H1 (cell line): ENCODE results near the gene BIRC7. TPM values are rescaled to one million over a fixed set of nuclear protein-coding genes. Genes with fewer than 3 reads are reported as not detected.

Source experiments
- CTCF ChIA-PET: fragments of 300-600 bp; sonication (Branson Sonifier 250); formaldehyde crosslinking; loops from one replicate; lab custom pipeline; 2021; ENCODE audit not compliant: partially characterized antibody; lab: Charles Lee
- POLR2A ChIA-PET: fragments of 300-600 bp; sonication (Branson Sonifier 250); formaldehyde crosslinking; loops from one replicate; lab custom pipeline; 2021; ENCODE audit warnings: inconsistent platforms; ENCODE audit not compliant: partially characterized antibody; lab: Charles Lee
- DNase-seq, 2 experiments: peaks; one replicate each; pipeline versions ENCODE4 v3.0.0 to v3.0.0-alpha.2; 2010 to 2022; ENCODE audit warnings: low spot score in 2 of 2, low read depth in 1 of 2, mixed read lengths in 1 of 2
- FAIRE-seq: peaks from 2 replicates; lab custom pipeline; 2011; peaks lifted over from hg19 to GRCh38; lab: Jason Lieb, UNC
- H2AFZ ChIP-seq: 2 replicates; pipeline ENCODE4 v1.8.1; 2012; ENCODE audit warnings: low read length, inconsistent platforms
- H2AK5ac ChIP-seq: 2 replicates; pipeline ENCODE4 v1.6.1; 2013; ENCODE audit warnings: low read depth, low read length
- H2BK120ac ChIP-seq: replicated peaks from 2 replicates; pipeline ENCODE3; 2013; ENCODE audit warnings: low read depth, low read length, inconsistent platforms
- H2BK12ac ChIP-seq: 2 replicates; pipeline ENCODE4 v1.6.1; 2013; ENCODE audit warnings: low read depth, low read length
- H2BK15ac ChIP-seq: 2 replicates; pipeline ENCODE4 v1.6.1; 2013; ENCODE audit warnings: low read length
- H2BK20ac ChIP-seq: 2 replicates; pipeline ENCODE4 v1.6.1; 2013; ENCODE audit warnings: low read length
- H2BK5ac ChIP-seq: 2 replicates; pipeline ENCODE4 v1.6.1; 2013; ENCODE audit warnings: low read depth, low read length
- H3K14ac ChIP-seq: 2 replicates; pipeline ENCODE4 v1.6.1; 2013; ENCODE audit warnings: inconsistent platforms; ENCODE audit not compliant: insufficient read length
- H3K18ac ChIP-seq: 2 replicates; pipeline ENCODE4 v1.6.1; 2013; ENCODE audit warnings: low read length; ENCODE audit errors: extremely low read depth
- H3K23ac ChIP-seq: 2 replicates; pipeline ENCODE4 v1.6.1; 2013; ENCODE audit warnings: inconsistent platforms; ENCODE audit not compliant: insufficient read length
- H3K23me2 ChIP-seq: 2 replicates; pipeline ENCODE4 v1.6.1; 2013; ENCODE audit warnings: low read depth, low read length
- H3K27ac ChIP-seq: 2 replicates; pipeline ENCODE4 v1.6.1; 2011; ENCODE audit warnings: low read depth, low read length, inconsistent platforms
- H3K27me3 ChIP-seq, 4 experiments: replicated peaks in 1 of 4; 1 replicate in 1 of 4; 2 replicates in 3 of 4; pipeline versions ENCODE4 v1.6.1 to v1.8.1; 2011 to 2013; ENCODE audit warnings: low read length in 3 of 4, mild to moderate bottlenecking in 3 of 4, inconsistent platforms in 2 of 4, mixed read lengths in 2 of 4, moderate library complexity in 1 of 4; ENCODE audit not compliant: control insufficient read depth in 3 of 4, insufficient read depth in 3 of 4; ENCODE audit errors: extremely low read depth in 1 of 4
- H3K36me3 ChIP-seq, 4 experiments: 2 replicates each; pipeline versions ENCODE4 v1.6.1 to v1.8.1; 2011 to 2013; ENCODE audit warnings: mild to moderate bottlenecking in 4 of 4, low read length in 3 of 4, moderate library complexity in 2 of 4, control low read depth in 1 of 4, inconsistent platforms in 1 of 4; ENCODE audit not compliant: insufficient read depth in 4 of 4, control insufficient read depth in 2 of 4
- H3K4ac ChIP-seq: replicated peaks from 2 replicates; pipeline ENCODE3; 2013; ENCODE audit warnings: low read length, low read depth, mixed read lengths, inconsistent platforms; ENCODE audit not compliant: insufficient read length
- H3K4me1 ChIP-seq, 4 experiments: replicated peaks in 1 of 4; 1 replicate in 1 of 4; 2 replicates in 3 of 4; pipeline versions ENCODE4 v1.6.1 to v1.8.1; 2011 to 2013; ENCODE audit warnings: low read length in 3 of 4, inconsistent platforms in 2 of 4, mixed read lengths in 1 of 4; ENCODE audit not compliant: insufficient read depth in 4 of 4, control insufficient read depth in 3 of 4
- H3K4me2 ChIP-seq, 2 experiments: 2 replicates each; pipeline versions ENCODE4 v1.6.1 to v1.8.1; 2011 to 2013; ENCODE audit warnings: low read depth in 2 of 2, low read length in 2 of 2, control low read depth in 1 of 2, inconsistent platforms in 1 of 2, mild to moderate bottlenecking in 1 of 2; ENCODE audit not compliant: insufficient read depth in 1 of 2
- H3K4me3 ChIP-seq, 4 experiments: fragments of 200-600, 300-600 bp in 1 of 4; sonication (generic), shearing (Covaris generic), sonication (Bioruptor Twin) in 1 of 4; 2 replicates each; pipeline versions ENCODE4 v1.5.1 to v1.8.1; 2011 to 2016; ENCODE audit warnings: low read length in 4 of 4, low read depth in 3 of 4, control low read depth in 2 of 4, inconsistent platforms in 2 of 4, mild to moderate bottlenecking in 2 of 4, mixed read lengths in 1 of 4, moderate library complexity in 1 of 4; ENCODE audit not compliant: insufficient read depth in 2 of 4; ENCODE audit errors: extremely low read depth in 1 of 4
- H3K56ac ChIP-seq: replicated peaks from 2 replicates; pipeline ENCODE3; 2013; ENCODE audit warnings: low read depth, mild to moderate bottlenecking, mixed read lengths, low read length, inconsistent platforms; ENCODE audit not compliant: insufficient read length
- H3K79me1 ChIP-seq: 2 replicates; pipeline ENCODE4 v1.6.1; 2013; ENCODE audit warnings: low read depth, low read length, control low read depth
- H3K79me2 ChIP-seq, 2 experiments: 2 replicates each; pipeline versions ENCODE4 v1.6.1 to v1.8.1; 2012 to 2013; ENCODE audit warnings: low read length in 2 of 2, mild to moderate bottlenecking in 2 of 2, inconsistent platforms in 1 of 2; ENCODE audit not compliant: insufficient read depth in 2 of 2, control insufficient read depth in 1 of 2
- H3K9ac ChIP-seq, 4 experiments: replicated peaks in 1 of 4; 1 replicate in 1 of 4; 2 replicates in 3 of 4; pipeline versions ENCODE4 v1.6.1 to v1.8.1; 2011 to 2013; ENCODE audit warnings: low read depth in 3 of 4, low read length in 3 of 4, control low read depth in 2 of 4, mild to moderate bottlenecking in 2 of 4, moderate library complexity in 2 of 4, inconsistent platforms in 1 of 4; ENCODE audit errors: extremely low read depth in 1 of 4
- H3K9me3 ChIP-seq, 2 experiments: 2 replicates each; pipeline versions ENCODE4 v1.6.1 to v1.8.1; 2012 to 2013; ENCODE audit warnings: mild to moderate bottlenecking in 2 of 2, moderate library complexity in 2 of 2, control low read depth in 1 of 2, inconsistent platforms in 1 of 2, low read depth in 1 of 2, low read length in 1 of 2, mixed read lengths in 1 of 2; ENCODE audit not compliant: insufficient read depth in 2 of 2
- H4K20me1 ChIP-seq, 2 experiments: replicated peaks in 1 of 2; 2 replicates each; pipeline versions ENCODE3 to v1.8.1; 2011 to 2013; ENCODE audit warnings: inconsistent platforms in 2 of 2, low read length in 2 of 2, mild to moderate bottlenecking in 1 of 2; ENCODE audit not compliant: insufficient read depth in 2 of 2, control insufficient read depth in 1 of 2
- H4K5ac ChIP-seq: 2 replicates; pipeline ENCODE4 v1.6.1; 2013; ENCODE audit warnings: low read length, low read depth, mixed read lengths, inconsistent platforms; ENCODE audit not compliant: insufficient read length
- H4K8ac ChIP-seq: 2 replicates; pipeline ENCODE4 v1.8.0; 2013; ENCODE audit warnings: mild to moderate bottlenecking, moderate library complexity, low read length, inconsistent platforms; ENCODE audit not compliant: insufficient read depth; ENCODE audit errors: extremely low read depth
- H4K91ac ChIP-seq: replicated peaks from 2 replicates; pipeline ENCODE3; 2013; ENCODE audit warnings: low read length, mixed read lengths, inconsistent platforms; ENCODE audit not compliant: insufficient read length
- CTBP2 ChIP-seq: IDR thresholded peaks from 2 replicates; pipeline ENCODE4 v1.7.0; 2011; ENCODE audit warnings: borderline replicate concordance, mild to moderate bottlenecking, moderate library complexity, mixed read lengths, low read length; ENCODE audit not compliant: insufficient read depth, insufficient read length
- CTCF ChIP-seq, 3 experiments: IDR thresholded peaks; 1 replicate in 2 of 3; 2 replicates in 1 of 3; pipeline versions ENCODE4 v1.5.1 to v1.6.1; 2011; ENCODE audit warnings: low read length in 3 of 3, mild to moderate bottlenecking in 3 of 3, inconsistent platforms in 2 of 3, low read depth in 1 of 3, moderate library complexity in 1 of 3; ENCODE audit not compliant: insufficient read depth in 1 of 3; ENCODE audit errors: control extremely low read depth in 1 of 3
- KDM5A ChIP-seq: fragments of 200-600 bp; IDR thresholded peaks from 2 replicates; pipeline ENCODE4 v1.7.1; 2012; ENCODE audit warnings: mild to moderate bottlenecking, low read length, inconsistent platforms, mixed read lengths
- RNF2 ChIP-seq: fragments of 200-900, 300-1000 bp; sonication (generic); IDR thresholded peaks from 2 replicates; pipeline ENCODE4 v1.7.1; 2016; ENCODE audit warnings: borderline replicate concordance, low read depth, mild to moderate bottlenecking, antibody characterized with exemption, low read length; ENCODE audit not compliant: poor library complexity, severe bottlenecking; ENCODE audit errors: missing control alignments
- WGBS, 2 experiments: shearing (Covaris generic) in 1 of 2; methylation state at CpG; one replicate each; pipeline versions ENCODE4 v1.1.6 to v1.1.7; 2013 to 2015; ENCODE audit warnings: low lambda C conversion rate in 2 of 2, mixed read lengths in 2 of 2, inconsistent platforms in 1 of 2, low coverage in 1 of 2, missing lambda C conversion rate in 1 of 2; ENCODE audit not compliant: insufficient replicate concordance in 2 of 2, insufficient coverage in 1 of 2, insufficient read length in 1 of 2; ENCODE audit errors: extremely low coverage in 1 of 2, missing lambda C conversion rate in 1 of 2; 5-methylcytosine and 5-hydroxymethylcytosine counted together
- polyA plus RNA-seq, 7 experiments: library from polyadenylated mRNA; depleted of rRNA in 3 of 7; stranded (reverse) in 5 of 7; unstranded in 2 of 7; fragments of >200 nt in 5 of 7; fragments of 200-250 nt in 2 of 7; gene quantifications; 1 replicate in 5 of 7; 2 replicates in 1 of 7; 4 replicates in 1 of 7; pipeline versions ENCODE4 v1.2.1 to v1.2.3, GENCODE V29; 2011 to 2013; ENCODE audit warnings: missing spikeins in 2 of 7, mixed read lengths in 2 of 7
- total RNA-seq: library from RNA; stranded (reverse); fragmentation: NEBNext Ultra II Directional; extraction: Animal tissue kit (Norgen Biotek cat#: 25700); gene quantifications from 2 replicates; pipeline ENCODE4 v1.2.1, GENCODE V29; 2021

BIRC7 gene
- total and polyA plus RNA-seq, 2 of the 8 experiments (the other 6 are each of a cell fraction or from before 2014, with no cell fraction given) = 0.11 to 0.41 TPM

DNA sequence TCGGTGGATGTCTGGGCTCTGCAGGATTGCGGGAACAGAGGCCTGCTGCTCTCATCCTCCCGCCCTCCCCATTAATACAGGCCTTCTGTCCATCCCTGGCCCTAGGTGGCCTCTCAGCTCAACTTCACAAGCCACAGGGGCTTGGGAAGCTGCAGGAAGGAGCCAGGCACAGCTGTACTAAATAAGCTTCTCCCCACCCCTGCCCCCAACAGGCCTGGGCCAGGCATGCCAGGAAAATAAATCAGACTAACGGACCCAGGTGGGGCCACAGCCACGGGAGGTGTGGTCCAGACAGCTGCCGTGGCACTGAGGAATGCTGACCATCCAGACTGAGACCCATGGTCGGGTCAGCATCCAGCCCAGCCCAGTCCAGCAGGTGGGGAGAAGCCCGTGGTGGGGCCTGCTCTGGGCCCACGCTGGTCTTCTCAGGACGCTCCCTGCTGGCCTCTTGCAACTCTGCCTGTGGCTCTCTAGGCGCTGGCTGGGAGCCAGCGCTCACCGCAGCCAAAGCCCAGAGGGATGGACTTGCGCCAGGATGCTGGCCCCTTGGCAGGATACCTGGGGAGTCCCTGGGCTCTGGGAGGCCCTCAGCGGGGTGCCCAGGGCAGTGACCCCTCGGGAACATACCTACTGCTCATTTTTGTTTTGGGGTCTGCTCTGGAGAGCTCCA lies 11.2 kb upstream of the BIRC7 start:
- no peak overlapping the region for H3K23ac ChIP-seq
- no peak overlapping the region for H3K4me3 ChIP-seq
- H2BK120ac ChIP-seq = no peak overlapping the region
- TF ChIP-seq CTBP2 = peak; percentile 36
- TF ChIP-seq CTCF (IDR thresholded peaks at IDR 0.05; ENCODE audit: control extremely low read depth in 1 of 3, insufficient read depth in 1 of 3, low read depth in 1 of 3, low read length in 3 of 3) = peak in 2 of 3 experiments; percentile 1 to 15; a peak in 2 of 4 replicates
- no peak for TF ChIP-seq RNF2
- TF ChIP-seq KDM5A = no peak
- H4K91ac ChIP-seq = peak overlapping the region; percentile 42
- peaks cover 0 to 3% (median 0%) of the 10 kb centered on the region in 4 experiments; a peak in 2 of 7 replicates for H3K27me3 ChIP-seq
- H3K14ac ChIP-seq = no peak overlapping the region
- H3K9ac ChIP-seq = no peak overlapping the region
- 69% methylated on average over 15 of the region's 16 CpGs; no CpG with 5 or more reads in 1 of the 2 experiments for WGBS, 2 experiments
- peak overlapping the region; percentile 68; the same call in 1 of the 2 replicates for H2BK12ac ChIP-seq
- ChIA-PET POLR2A (interaction anchor here (0.7 to 3.3 kb wide), 8 partner anchors 10 to 72 kb away, joined by 3 to 14 read pairs (median 4); partner anchors contain the start of gene BIRC7), CTCF (interaction anchor here (0.6 to 5.3 kb wide), 43 partner anchors 10 to 331 kb away, joined by 3 to 199 read pairs (median 7); partner anchors contain the start of genes ARFGAP1, BIRC7, COL20A1 and NKAIN4)
- no peaks in the 10 kb centered on the region for H3K36me3 ChIP-seq
- no peak overlapping the region for H2BK20ac ChIP-seq
- DNase-seq = no peak
- 0 out of 2 replicates have a peak overlapping the region, but pooled peaks have one; percentile 46 for H2BK15ac ChIP-seq
- H2BK5ac ChIP-seq = 0 out of 2 replicates have a peak overlapping the region, but pooled peaks have one; percentile 24
- H3K56ac ChIP-seq = no peak overlapping the region
- no peak overlapping the region for H3K4me2 ChIP-seq
- peaks cover 5 to 17% (median 10%) of the 10 kb centered on the region in 4 experiments for H3K4me1 ChIP-seq
- H4K20me1 ChIP-seq = peaks cover 0 to 3% of the 10 kb centered on the region in 2 experiments
- H3K9me3 ChIP-seq = no peaks in the 10 kb centered on the region
- no peaks in the 10 kb centered on the region for H3K79me2 ChIP-seq
- no peak for FAIRE-seq
- no peaks in the 10 kb centered on the region for H3K79me1 ChIP-seq
- H3K27ac ChIP-seq = no peak overlapping the region
- no peak overlapping the region; the same call in 1 of the 2 replicates for H4K8ac ChIP-seq
- no peak overlapping the region for H4K5ac ChIP-seq
- H2AFZ ChIP-seq = no peak overlapping the region
- H3K23me2 ChIP-seq = peaks cover 2% of the 10 kb centered on the region; the same call in 1 of the 2 replicates
- H3K4ac ChIP-seq = no peak overlapping the region
- no peak overlapping the region; the same call in 1 of the 2 replicates for H3K18ac ChIP-seq
- H2AK5ac ChIP-seq = 0 out of 2 replicates have a peak overlapping the region, but pooled peaks have one; percentile 75
